ENCODE results near the gene CEACAM21.

CEACAM21 gene

DNA sequence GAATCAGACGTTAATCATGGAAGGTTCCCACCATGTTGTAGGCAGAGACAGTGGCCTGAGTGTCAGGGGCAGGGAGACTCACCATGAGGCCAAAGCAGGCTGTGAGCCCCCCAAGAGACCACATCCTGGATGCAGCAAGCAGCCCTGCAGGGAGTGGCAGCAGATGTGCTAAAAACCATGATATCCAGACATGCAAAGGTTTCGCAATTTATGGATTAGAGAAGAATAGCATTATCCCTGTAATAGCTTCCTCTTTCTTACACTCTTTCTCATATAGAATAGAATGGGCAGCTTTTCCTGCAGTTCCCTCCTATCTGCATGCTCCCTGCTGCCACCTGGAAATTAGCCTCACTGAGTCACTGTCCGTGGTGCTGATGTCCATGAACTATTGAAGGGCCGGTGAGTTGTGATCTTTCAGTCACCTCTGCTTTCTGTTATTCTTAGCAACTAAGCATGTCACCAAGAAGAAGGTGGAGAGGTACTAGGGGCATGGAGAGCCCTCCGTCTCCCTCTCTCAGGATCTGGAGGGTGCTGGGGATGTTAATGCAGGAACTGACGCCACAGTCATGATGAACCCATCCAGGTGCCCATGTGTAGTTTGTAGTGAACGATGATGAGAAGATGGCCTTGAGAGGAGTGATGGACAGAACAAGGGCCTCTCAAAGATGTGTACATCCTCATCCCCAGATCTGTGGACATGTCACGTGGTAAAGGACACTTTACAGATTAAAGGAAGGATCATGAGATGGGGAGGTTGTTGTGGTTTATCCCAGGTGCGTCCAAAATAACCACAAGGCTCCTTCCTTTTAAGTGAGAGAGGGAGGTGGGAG is 41.0 kb downstream of the CEACAM21 start:
- no peak for DNase-seq (ENCODE audit: low read depth in 2 of 2, low spot score in 1 of 2)

- no peak for DNase-seq (ENCODE audit: low read depth in 2 of 2, low spot score in 1 of 2)
Measured at GRCh38 chr19:41617941-41618730, 42.2 kb downstream of the CEACAM21 start.

DNA sequence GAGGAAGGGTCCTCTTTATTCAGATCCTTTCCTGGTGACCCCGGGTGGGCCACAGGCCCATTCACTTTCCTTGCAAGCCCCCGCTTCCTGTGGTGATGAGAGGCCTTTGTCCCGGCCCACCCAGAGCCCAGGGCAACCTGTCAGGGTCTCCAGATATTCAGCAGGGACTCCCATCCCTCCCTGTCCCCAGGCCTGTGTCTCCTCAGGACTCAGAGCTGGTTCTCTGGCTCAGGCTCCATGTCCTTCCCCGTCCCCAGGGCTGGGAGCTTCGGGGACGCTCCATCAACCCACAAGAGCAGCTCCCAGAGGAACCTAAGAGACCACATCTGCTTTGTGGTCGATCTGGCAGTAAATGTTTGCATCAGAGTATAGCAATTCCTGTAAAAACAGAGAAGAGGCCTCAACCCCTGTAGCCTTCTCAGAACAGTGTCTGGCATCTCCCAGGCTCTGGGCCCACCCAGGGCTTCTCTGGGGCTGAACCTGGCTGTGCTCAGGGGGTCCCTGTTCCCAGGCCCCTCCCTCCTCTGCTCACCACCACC is 43.1 kb downstream of the CEACAM21 start:
- no peak for DNase-seq (ENCODE audit: low read depth in 2 of 2, low spot score in 1 of 2)

- DNase-seq (ENCODE audit: low read depth in 2 of 2, low spot score in 1 of 2): no peak
Measured at GRCh38 chr19:41620171-41620570, 44.2 kb downstream of the CEACAM21 start.

DNA sequence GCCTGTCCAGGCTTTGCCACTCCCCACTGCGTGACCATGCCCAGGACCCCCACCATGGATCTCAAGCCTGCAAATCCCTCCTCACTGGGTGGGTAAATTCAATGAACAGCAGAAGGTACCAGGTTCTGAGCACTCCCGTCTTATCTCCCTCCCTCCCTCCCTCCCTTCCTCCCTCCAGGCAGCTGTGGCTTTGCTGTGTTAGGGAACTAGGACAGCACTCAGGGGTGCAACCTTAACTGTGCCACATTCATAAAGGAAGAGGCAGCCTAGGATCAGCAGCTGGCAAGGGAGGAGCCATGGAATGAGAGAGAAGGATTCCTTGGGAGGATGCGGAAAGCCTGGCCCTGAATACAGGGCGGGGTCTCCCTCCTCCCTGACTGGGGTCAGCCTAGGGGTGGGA is 45.3 kb downstream of the CEACAM21 start:
- DNase-seq (ENCODE audit: low read depth in 2 of 2, low spot score in 1 of 2): no peak

DNA sequence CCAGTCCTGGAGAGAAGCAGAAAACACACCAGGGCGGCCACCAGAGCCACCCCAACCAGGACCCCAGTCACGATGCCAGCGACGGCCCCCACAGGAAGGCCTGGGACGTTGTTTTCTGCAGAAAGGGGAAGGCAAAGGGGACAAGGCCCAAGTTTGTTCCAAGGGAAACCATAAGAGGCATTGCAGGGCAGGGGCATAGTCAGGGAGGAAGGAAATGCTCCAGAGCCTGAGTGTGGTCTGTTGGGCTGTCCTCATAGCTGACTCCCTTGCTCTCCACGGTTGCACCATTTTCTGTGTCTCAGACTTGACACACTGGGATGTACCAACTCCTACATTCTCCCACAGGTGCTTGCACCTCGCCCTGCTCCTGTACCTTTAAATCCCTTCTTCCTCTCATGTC is 45.7 kb downstream of the CEACAM21 start:
- no peak for DNase-seq (ENCODE audit: low read depth in 2 of 2, low spot score in 1 of 2)

DNA sequence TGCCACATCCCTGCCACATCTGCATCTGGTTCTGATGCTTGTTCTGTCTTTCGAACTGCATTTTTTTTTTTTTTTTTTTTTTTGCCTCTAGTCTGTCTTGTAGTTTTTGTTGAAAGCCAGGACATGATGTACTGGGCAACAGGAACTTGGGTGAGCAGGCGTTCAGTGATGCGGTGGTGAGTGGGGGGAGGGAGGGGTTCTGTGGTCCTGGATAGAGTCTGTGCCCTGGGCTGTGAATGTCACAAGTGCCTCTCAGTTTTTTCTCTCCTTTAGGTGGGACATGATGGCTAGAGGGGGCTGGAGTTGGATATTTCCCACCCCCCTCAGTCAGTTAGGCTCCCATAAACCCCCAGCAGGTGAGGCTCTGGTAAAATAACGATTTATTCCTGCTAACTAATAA is 47.4 kb downstream of the CEACAM21 start:
- no peak for DNase-seq (ENCODE audit: low read depth in 2 of 2, low spot score in 1 of 2)

DNA sequence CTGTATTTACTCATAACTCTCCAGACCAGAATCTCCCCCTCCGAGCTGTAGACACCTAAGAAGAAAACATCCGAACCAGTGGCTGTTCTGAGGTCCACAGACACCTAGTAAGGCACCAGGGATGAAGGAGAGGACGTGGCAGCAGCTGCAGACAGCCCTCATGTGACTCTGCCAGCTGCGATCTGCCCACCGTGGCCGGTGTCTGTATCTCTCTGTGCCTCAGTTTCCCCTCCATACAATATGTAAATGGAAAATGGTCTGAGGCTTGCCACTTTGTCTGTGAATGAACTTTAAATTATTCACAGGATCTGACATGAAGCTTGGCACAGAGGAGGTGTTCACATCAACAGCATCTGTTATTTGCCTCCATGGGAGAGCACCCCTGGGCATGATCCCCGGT is 48.5 kb downstream of the CEACAM21 start:
- DNase-seq (ENCODE audit: low read depth in 2 of 2, low spot score in 1 of 2): no peak

GRCh38 chr19:41624937-41625336 is 49.0 kb downstream of the CEACAM21 start:
- no peak for DNase-seq (ENCODE audit: low read depth in 2 of 2, low spot score in 1 of 2)

DNA sequence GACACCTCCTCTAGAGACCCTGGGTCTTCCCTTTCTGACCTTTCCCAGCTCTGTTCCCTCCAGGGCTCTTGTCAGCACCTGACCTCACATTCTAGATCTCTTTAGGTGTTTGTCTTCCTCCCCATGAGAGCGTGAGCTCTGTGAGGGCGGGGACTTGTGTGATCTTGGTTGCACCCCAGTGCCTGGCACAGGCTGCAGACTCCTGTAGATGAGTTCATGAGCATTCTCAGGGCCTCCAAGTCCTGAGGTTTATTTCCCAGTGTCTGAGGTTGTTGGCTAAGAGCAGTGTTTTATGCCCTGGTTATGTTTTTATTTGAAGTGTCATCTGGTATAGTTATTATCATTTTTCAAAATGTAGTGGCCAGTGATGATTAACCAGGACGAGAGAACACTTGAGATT is 50.3 kb downstream of the CEACAM21 start:
- no peak for DNase-seq (ENCODE audit: low read depth in 2 of 2, low spot score in 1 of 2)

- DNase-seq (ENCODE audit: low read depth in 2 of 2, low spot score in 1 of 2): no peak
Measured at GRCh38 chr19:41626877-41627276, 50.9 kb downstream of the CEACAM21 start, which contains the start of gene CEACAM4. Gene CEACAM4 (minus strand): TSS chr19:41627074. CDS start chr19:41626963, 111 bp downstream.

GRCh38 chr19:41627966-41628675 is 52.2 kb downstream of the CEACAM21 start:
- DNase-seq (ENCODE audit: low read depth in 2 of 2, low spot score in 1 of 2): no peak
